ENCODE measurements around the gene MYOF. TPM values are rescaled to one million over a fixed set of nuclear protein-coding genes. Genes with fewer than 3 reads are reported as not detected.

Gene MYOF
- total RNA-seq, 1 donor: 379 TPM

- Histone ChIP-seq H3K79me2 (ENCODE audit: insufficient read depth, low read length) (peaks cover 16% of the 10 kb centered on the region), H2AFZ (ENCODE audit: low read length) (no peak overlapping the region), H4K20me1 (ENCODE audit: insufficient read depth, low read length) (no peaks in the 10 kb centered on the region), H3K36me3 (ENCODE audit: insufficient read depth, low read length) (peaks cover 96% of the 10 kb centered on the region), H3K4me2 (ENCODE audit: insufficient read depth, low read length) (no peak overlapping the region), H3K4me3 (ENCODE audit: insufficient read depth, low read length) (no peak overlapping the region), H3K9me3 (ENCODE audit: low read depth, low read length) (no peaks in the 10 kb centered on the region), H3K4me1 (ENCODE audit: insufficient read depth, low read length) (peaks cover 6% of the 10 kb centered on the region), H3K27ac (ENCODE audit: low read depth, low read length) (no peak overlapping the region), H3K27me3 (ENCODE audit: insufficient read depth, low read length) (no peaks in the 10 kb centered on the region)
- no peak for TF ChIP-seq CTCF (IDR thresholded peaks at IDR 0.05; ENCODE audit: extremely low read depth, low read depth, low read length)
- DNase-seq (ENCODE audit: insufficient read length, low spot score, missing footprints): no peak
Measured at GRCh38 chr10:93346108-93346507, 136.0 kb downstream of the MYOF start.

DNA sequence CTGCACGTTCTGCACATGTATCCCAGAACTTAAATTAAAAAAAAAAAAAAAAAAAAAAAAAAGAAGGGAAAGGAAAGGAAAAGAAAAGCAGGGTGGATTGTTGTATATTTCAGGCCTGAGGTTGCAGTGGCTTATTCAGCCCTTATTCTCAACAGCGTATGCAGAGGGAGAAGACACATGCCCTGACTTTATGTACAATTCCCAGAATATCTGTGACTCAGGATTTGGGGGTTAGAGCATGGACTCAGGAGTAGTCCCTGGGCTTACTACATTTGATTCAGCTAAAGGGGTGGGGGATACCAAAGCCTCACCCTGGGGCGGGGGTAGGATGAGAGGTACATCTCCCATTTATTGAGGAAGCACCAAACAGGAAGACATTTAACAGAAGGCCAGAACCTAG, 137.4 kb downstream of the MYOF start:
- Histone ChIP-seq H3K4me3 (ENCODE audit: insufficient read depth, low read length) (no peak overlapping the region), H3K27me3 (ENCODE audit: insufficient read depth, low read length) (no peaks in the 10 kb centered on the region), H3K36me3 (ENCODE audit: insufficient read depth, low read length) (peaks cover 94% of the 10 kb centered on the region), H3K4me1 (ENCODE audit: insufficient read depth, low read length) (peaks cover 6% of the 10 kb centered on the region), H2AFZ (ENCODE audit: low read length) (no peak overlapping the region), H3K79me2 (ENCODE audit: insufficient read depth, low read length) (peaks cover 13% of the 10 kb centered on the region), H3K27ac (ENCODE audit: low read depth, low read length) (no peak overlapping the region), H4K20me1 (ENCODE audit: insufficient read depth, low read length) (no peaks in the 10 kb centered on the region), H3K4me2 (ENCODE audit: insufficient read depth, low read length) (no peak overlapping the region), H3K9me3 (ENCODE audit: low read depth, low read length) (no peaks in the 10 kb centered on the region)
- TF ChIP-seq CTCF (IDR thresholded peaks at IDR 0.05; ENCODE audit: extremely low read depth, low read depth, low read length): no peak
- DNase-seq (ENCODE audit: insufficient read length, low spot score, missing footprints): no peak

- H3K4me3 ChIP-seq (ENCODE audit: insufficient read depth, low read length): no peak overlapping the region
- H3K79me2 ChIP-seq (ENCODE audit: insufficient read depth, low read length): peaks cover 13% of the 10 kb centered on the region
- H3K27me3 ChIP-seq (ENCODE audit: insufficient read depth, low read length): no peaks in the 10 kb centered on the region
- H3K4me2 ChIP-seq (ENCODE audit: insufficient read depth, low read length): no peak overlapping the region
- peaks cover 91% of the 10 kb centered on the region for H3K36me3 ChIP-seq (ENCODE audit: insufficient read depth, low read length)
- no peaks in the 10 kb centered on the region for H4K20me1 ChIP-seq (ENCODE audit: insufficient read depth, low read length)
- no peaks in the 10 kb centered on the region for H3K9me3 ChIP-seq (ENCODE audit: low read depth, low read length)
- H3K27ac ChIP-seq (ENCODE audit: low read depth, low read length): peak overlapping the region; percentile 10
- no peak for TF ChIP-seq CTCF (IDR thresholded peaks at IDR 0.05; ENCODE audit: extremely low read depth, low read depth, low read length)
- no peak for DNase-seq (ENCODE audit: insufficient read length, low spot score, missing footprints)
- peaks cover 6% of the 10 kb centered on the region for H3K4me1 ChIP-seq (ENCODE audit: insufficient read depth, low read length)
- H2AFZ ChIP-seq (ENCODE audit: low read length): no peak overlapping the region
Measured at GRCh38 chr10:93342921-93343320, 139.2 kb downstream of the MYOF start.

GRCh38 chr10:93342366-93342765, 139.8 kb downstream of the MYOF start:
- peaks cover 92% of the 10 kb centered on the region for H3K36me3 ChIP-seq (ENCODE audit: insufficient read depth, low read length)
- TF ChIP-seq CTCF (IDR thresholded peaks at IDR 0.05; ENCODE audit: extremely low read depth, low read depth, low read length): no peak

More at GRCh38 chr10:93342366-93342765, 139.8 kb downstream of the MYOF start:
- Histone ChIP-seq H4K20me1 (ENCODE audit: insufficient read depth, low read length) (no peaks in the 10 kb centered on the region), H3K27me3 (ENCODE audit: insufficient read depth, low read length) (no peaks in the 10 kb centered on the region), H3K9me3 (ENCODE audit: low read depth, low read length) (no peaks in the 10 kb centered on the region), H3K79me2 (ENCODE audit: insufficient read depth, low read length) (peaks cover 13% of the 10 kb centered on the region), H3K4me3 (ENCODE audit: insufficient read depth, low read length) (no peak overlapping the region), H3K27ac (ENCODE audit: low read depth, low read length) (peak overlapping the region; percentile 10), H3K4me1 (ENCODE audit: insufficient read depth, low read length) (peaks cover 6% of the 10 kb centered on the region), H2AFZ (ENCODE audit: low read length) (no peak overlapping the region), H3K4me2 (ENCODE audit: insufficient read depth, low read length) (no peak overlapping the region)
- no peak for DNase-seq (ENCODE audit: insufficient read length, low spot score, missing footprints)

Measured in osteoblast (primary cell).